C4-2B (cell line): ENCODE measurements around the gene IQSEC1.

Experiments used
- H3K27ac ChIP-seq: fragments of 450-650 bp; 2 replicates; pipeline ENCODE4 v1.5.1; 2017
- ZFX ChIP-seq: fragments of 450-650 bp; IDR thresholded peaks from 2 replicates; pipeline ENCODE4 v1.6.1; 2017
- TF ChIP-seq, protein P1 (sequence below): fragments of 450-650 bp; conservative IDR thresholded peaks from 2 replicates; pipeline ENCODE4 v1.5.1; 2017; ENCODE audit warnings: mild to moderate bottlenecking

The IQSEC1 gene

DNA sequence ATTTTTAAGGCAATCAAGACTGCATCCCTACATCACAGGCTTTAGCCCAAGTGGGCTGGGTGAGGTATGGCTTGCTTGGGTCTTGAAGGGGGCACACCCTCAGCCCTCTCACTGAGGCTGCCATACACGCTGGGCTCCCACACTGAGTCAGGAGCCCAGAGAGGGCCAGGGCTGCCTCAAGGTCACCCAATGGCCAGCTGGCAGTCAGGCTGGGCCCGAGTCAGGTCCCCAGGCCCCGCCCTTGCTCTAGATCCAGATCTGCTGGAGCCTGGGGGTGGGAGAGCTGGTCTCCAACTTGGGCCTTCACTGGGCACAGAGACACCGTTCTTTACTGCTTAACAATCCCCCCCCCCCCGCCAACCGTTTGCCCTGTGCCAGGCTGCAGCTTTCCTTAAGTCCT lies 88.1 kb downstream of the IQSEC1 start:
- no peak overlapping the region; the same call in 1 of the 2 replicates for H3K27ac ChIP-seq
- TF ChIP-seq ZFX, result no peak
- TF ChIP-seq, protein P1, sequence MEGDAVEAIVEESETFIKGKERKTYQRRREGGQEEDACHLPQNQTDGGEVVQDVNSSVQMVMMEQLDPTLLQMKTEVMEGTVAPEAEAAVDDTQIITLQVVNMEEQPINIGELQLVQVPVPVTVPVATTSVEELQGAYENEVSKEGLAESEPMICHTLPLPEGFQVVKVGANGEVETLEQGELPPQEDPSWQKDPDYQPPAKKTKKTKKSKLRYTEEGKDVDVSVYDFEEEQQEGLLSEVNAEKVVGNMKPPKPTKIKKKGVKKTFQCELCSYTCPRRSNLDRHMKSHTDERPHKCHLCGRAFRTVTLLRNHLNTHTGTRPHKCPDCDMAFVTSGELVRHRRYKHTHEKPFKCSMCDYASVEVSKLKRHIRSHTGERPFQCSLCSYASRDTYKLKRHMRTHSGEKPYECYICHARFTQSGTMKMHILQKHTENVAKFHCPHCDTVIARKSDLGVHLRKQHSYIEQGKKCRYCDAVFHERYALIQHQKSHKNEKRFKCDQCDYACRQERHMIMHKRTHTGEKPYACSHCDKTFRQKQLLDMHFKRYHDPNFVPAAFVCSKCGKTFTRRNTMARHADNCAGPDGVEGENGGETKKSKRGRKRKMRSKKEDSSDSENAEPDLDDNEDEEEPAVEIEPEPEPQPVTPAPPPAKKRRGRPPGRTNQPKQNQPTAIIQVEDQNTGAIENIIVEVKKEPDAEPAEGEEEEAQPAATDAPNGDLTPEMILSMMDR, result no peak

- no peak overlapping the region for H3K27ac ChIP-seq
- no peak for TF ChIP-seq ZFX
- TF ChIP-seq, protein P1, result peak; percentile 83
These were observed 89.0 kb downstream of the IQSEC1 start for GRCh38 chr3:12984023-12984823.

- H3K27ac ChIP-seq, result no peak overlapping the region
- no peak for TF ChIP-seq ZFX
- TF ChIP-seq, protein P1, result no peak
These were observed 89.9 kb downstream of the IQSEC1 start for GRCh38 chr3:12983319-12983718.

GRCh38 chr3:12982619-12983101 lies 90.6 kb downstream of the IQSEC1 start:
- no peak overlapping the region for H3K27ac ChIP-seq
- TF ChIP-seq, protein P1, result no peak
- TF ChIP-seq ZFX, result no peak

DNA sequence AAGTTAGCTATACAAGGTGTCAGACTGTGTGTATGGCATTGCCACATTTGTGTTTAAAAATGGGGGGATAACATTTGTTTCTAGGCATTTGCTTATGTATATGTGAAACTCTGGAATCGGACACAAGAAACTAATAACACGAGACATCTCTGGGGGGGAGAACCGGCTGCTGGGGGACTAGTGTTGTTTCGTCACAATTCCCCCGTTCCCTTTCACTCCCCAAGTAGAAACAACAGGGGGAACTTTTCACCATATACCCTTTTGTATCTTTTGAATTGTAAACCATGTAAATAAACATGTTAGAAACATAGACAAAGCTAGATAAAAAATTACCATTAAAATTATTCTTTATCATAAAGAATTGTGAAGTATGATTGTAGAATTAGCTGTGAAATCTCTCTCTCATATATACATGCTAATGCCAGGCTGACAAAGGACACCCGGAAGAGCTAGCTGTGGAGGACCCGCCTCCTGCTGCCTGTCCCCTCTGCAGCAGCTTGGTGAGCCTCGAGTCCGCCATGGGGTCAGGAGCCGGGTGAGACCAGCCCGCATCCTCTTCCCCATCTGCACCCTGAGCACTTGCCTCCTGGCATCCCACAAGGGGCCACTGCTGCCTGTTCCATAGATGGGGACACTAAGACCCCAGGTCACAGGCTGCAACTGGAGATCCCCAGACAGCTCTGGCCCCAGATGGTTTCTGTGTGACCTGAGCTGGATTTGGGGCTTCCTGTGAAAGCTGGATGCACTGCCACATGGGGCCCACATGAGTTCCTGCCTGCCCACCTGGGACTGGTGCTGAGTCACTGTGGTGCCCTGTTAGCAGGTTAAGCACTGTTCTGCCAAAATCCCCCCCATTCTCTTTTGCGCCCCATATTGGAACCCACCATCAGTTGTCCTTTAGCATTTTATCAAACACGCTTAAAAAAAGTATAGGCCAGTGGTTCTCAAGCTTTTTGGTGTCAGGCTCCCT lies 91.6 kb downstream of the IQSEC1 start:
- TF ChIP-seq, protein P1, result no peak
- TF ChIP-seq ZFX, result no peak
- H3K27ac ChIP-seq, result no peak overlapping the region

- TF ChIP-seq, protein P1, result no peak
- no peak for TF ChIP-seq ZFX
- H3K27ac ChIP-seq, result no peak overlapping the region
These were observed 92.5 kb downstream of the IQSEC1 start for GRCh38 chr3:12980596-12981290.
